Gastroesophageal sphincter (tissue), 4 donors: ENCODE measurements around the gene LIN37. TPM values are rescaled to one million over a fixed set of nuclear protein-coding genes. Genes with fewer than 3 reads are reported as not detected.

Source experiments
- ATAC-seq: fragments of 150-250 bp; one replicate; pipeline ENCODE4 v1.9.1; 2016; ENCODE audit warnings: mild to moderate bottlenecking, moderate library complexity
- H3K27ac ChIP-seq, 4 donors: fragments of 200-600 bp; sonication (generic) in 3 of 4; 1 replicate in 3 of 4; 2 replicates in 1 of 4; pipeline ENCODE4 v1.5.1; 2016 to 2019
- H3K27me3 ChIP-seq: fragments of 200-600 bp; sonication (generic); one replicate; pipeline ENCODE4 v1.5.1; 2019
- H3K36me3 ChIP-seq, 2 donors: fragments of 200-600 bp; sonication (generic); one replicate each; pipeline ENCODE4 v1.5.1; 2019; ENCODE audit warnings: control low read depth in 1 of 2
- H3K4me1 ChIP-seq, 3 donors: fragments of 200-600 bp; sonication (generic); 1 replicate in 2 of 3; 2 replicates in 1 of 3; pipeline ENCODE4 v1.5.1; 2016 to 2019; ENCODE audit warnings: control low read depth in 2 of 3
- H3K4me3 ChIP-seq, 2 donors: fragments of 200-600 bp; sonication (generic); one replicate each; pipeline ENCODE4 v1.5.1; 2019; ENCODE audit warnings: mild to moderate bottlenecking in 1 of 2, moderate library complexity in 1 of 2
- H3K9me3 ChIP-seq, 3 donors: fragments of 200-600 bp; sonication (generic); one replicate each; pipeline ENCODE4 v1.5.1; 2017 to 2019; ENCODE audit warnings: control low read depth in 2 of 3
- CTCF ChIP-seq, 4 experiments: fragments of 200-600 bp in 2 of 4; fragments of 450-650 bp in 2 of 4; sonication (generic) in 1 of 4; IDR thresholded peaks; one replicate each; pipeline ENCODE4 v1.5.1; 2017 to 2019; ENCODE audit warnings: antibody characterized with exemption in 4 of 4, mild to moderate bottlenecking in 2 of 4, moderate library complexity in 2 of 4
- EP300 ChIP-seq: sonication (generic); formaldehyde crosslinking; IDR thresholded peaks from one replicate; pipeline ENCODE4 v1.6.1; 2017; ENCODE audit warnings: antibody characterized with exemption, mild to moderate bottlenecking
- POLR2A ChIP-seq, 2 donors: fragments of 450-650 bp; IDR thresholded peaks; one replicate each; pipeline ENCODE4 v1.6.1; 2017; ENCODE audit warnings: antibody characterized with exemption in 2 of 2, mild to moderate bottlenecking in 2 of 2, moderate library complexity in 1 of 2
- POLR2AphosphoS5 ChIP-seq: sonication (generic); formaldehyde crosslinking; IDR thresholded peaks from one replicate; pipeline ENCODE4 v1.6.1; 2017; ENCODE audit warnings: antibody characterized with exemption
- WGBS, 2 donors: methylation state at CpG; one replicate each; pipeline ENCODE4 v1.1.5; 2018; ENCODE audit warnings: low coverage in 1 of 2; 5-methylcytosine and 5-hydroxymethylcytosine counted together
- total RNA-seq, 4 donors: library from RNA; depleted of rRNA; stranded (reverse); fragments of >200 nt; gene quantifications; one replicate each; pipeline ENCODE4 v1.1.0, GENCODE V29; 2016

The LIN37 gene
- total RNA-seq, 4 donors from 2014 or later: 14.4 to 29.4 (median 18.7) TPM

- no peak overlapping the region for H3K27ac ChIP-seq
- no peaks in the 10 kb centered on the region for H3K4me1 ChIP-seq
- no peaks in the 10 kb centered on the region for H3K27me3 ChIP-seq
- 70% methylated on average over 2 of the region's 45 CpGs; no CpG with 5 or more reads in 1 of the 2 donors for WGBS, 2 donors
- peaks cover 0 to 78% of the 10 kb centered on the region in 2 donors for H3K36me3 ChIP-seq
- no peak for TF ChIP-seq CTCF (IDR thresholded peaks at IDR 0.05)
- H3K4me3 ChIP-seq: no peak overlapping the region
- no peak for ATAC-seq
- H3K9me3 ChIP-seq: no peaks in the 10 kb centered on the region
Observed at GRCh38 chr19:35784503-35785338, 36.3 kb downstream of the LIN37 start.

- H3K4me3 ChIP-seq: no peak overlapping the region
- no peaks in the 10 kb centered on the region for H3K4me1 ChIP-seq
- no peaks in the 10 kb centered on the region for H3K9me3 ChIP-seq
- H3K36me3 ChIP-seq: peaks cover 0 to 73% of the 10 kb centered on the region in 2 donors
- WGBS, 2 donors: 65% methylated on average over 4 of the region's 10 CpGs; no CpG with 5 or more reads in 1 of the 2 donors
- H3K27me3 ChIP-seq: no peaks in the 10 kb centered on the region
- TF ChIP-seq EP300 (no peak), CTCF (IDR thresholded peaks at IDR 0.05) (no peak), POLR2A (IDR thresholded peaks at IDR 0.05) (no peak), POLR2AphosphoS5 (no peak)
- ATAC-seq: no peak
- H3K27ac ChIP-seq: no peak overlapping the region
Observed at GRCh38 chr19:35785339-35785627, 36.9 kb downstream of the LIN37 start.

- Histone ChIP-seq H3K4me3 (no peak overlapping the region), H3K9me3 (no peaks in the 10 kb centered on the region), H3K27ac (no peak overlapping the region), H3K4me1 (no peaks in the 10 kb centered on the region), H3K27me3 (peaks cover 4% of the 10 kb centered on the region), H3K36me3 (peaks cover 0 to 60% of the 10 kb centered on the region in 2 donors)
- TF ChIP-seq POLR2A (IDR thresholded peaks at IDR 0.05): no peak
- ATAC-seq: no peak
- 84 to 91% methylated on average over 5 to 12 of the region's 31 CpGs for WGBS, 2 donors
Observed at GRCh38 chr19:35786299-35787160, 38.2 kb downstream of the LIN37 start.

- TF ChIP-seq CTCF (IDR thresholded peaks at IDR 0.05): no peak
- no peak for TF ChIP-seq POLR2A (IDR thresholded peaks at IDR 0.05)
- no peak for TF ChIP-seq EP300
- TF ChIP-seq POLR2AphosphoS5: no peak
- Histone ChIP-seq H3K27ac (no peak overlapping the region), H3K27me3 (peaks cover 11% of the 10 kb centered on the region), H3K9me3 (no peaks in the 10 kb centered on the region), H3K36me3 (peaks cover 0 to 52% of the 10 kb centered on the region in 2 donors), H3K4me1 (no peaks in the 10 kb centered on the region), H3K4me3 (no peak overlapping the region)
- no CpG with 5 or more reads among the region's 15 CpGs for WGBS, 2 donors
- ATAC-seq: no peak
Observed at GRCh38 chr19:35787227-35787799, 38.9 kb downstream of the LIN37 start.

GRCh38 chr19:35788205-35788960 lies 40.0 kb downstream of the LIN37 start:
- Histone ChIP-seq H3K4me1 (no peaks in the 10 kb centered on the region), H3K27ac (no peak overlapping the region), H3K27me3 (peaks cover 19% of the 10 kb centered on the region), H3K9me3 (no peaks in the 10 kb centered on the region), H3K36me3 (peaks cover 0 to 42% of the 10 kb centered on the region in 2 donors), H3K4me3 (no peak overlapping the region)
- ATAC-seq: no peak
- no peak for TF ChIP-seq POLR2AphosphoS5
- no peak for TF ChIP-seq CTCF (IDR thresholded peaks at IDR 0.05)
- TF ChIP-seq POLR2A (IDR thresholded peaks at IDR 0.05): no peak
- TF ChIP-seq EP300: no peak
- 57% methylated on average over 2 of the region's 12 CpGs; no CpG with 5 or more reads in 1 of the 2 donors for WGBS, 2 donors
